Activated CD4-positive, alpha-beta T cell treated with anti-CD3 and anti-CD28 coated beads, Interleukin-2, amount 50 U/mL, for 1 hour (primary cell): ENCODE results near the gene CAMK1D.

ENCODE experiments used
- DNase-seq: peaks from one replicate; pipeline ENCODE4 v3.0.0-alpha.2; 2020

The CAMK1D gene

GRCh38 chr10:12600652-12601051 is 251.3 kb downstream of the CAMK1D start:
- DNase-seq, result no peak

GRCh38 chr10:12602521-12602920 is 253.2 kb downstream of the CAMK1D start:
- no peak for DNase-seq

GRCh38 chr10:12603766-12604470 is 254.6 kb downstream of the CAMK1D start:
- DNase-seq, result no peak

- DNase-seq, result peak; percentile 45
Measured at GRCh38 chr10:12605580-12606405, 256.4 kb downstream of the CAMK1D start.

- no peak for DNase-seq
Measured at GRCh38 chr10:12606461-12606860, 257.1 kb downstream of the CAMK1D start.

- DNase-seq, result no peak
Measured at GRCh38 chr10:12608761-12609160, 259.4 kb downstream of the CAMK1D start.

GRCh38 chr10:12609435-12609834 is 260.1 kb downstream of the CAMK1D start:
- no peak for DNase-seq

- DNase-seq, result no peak
Measured at GRCh38 chr10:12613136-12613535, 263.8 kb downstream of the CAMK1D start.

- no peak for DNase-seq
Measured at GRCh38 chr10:12614177-12614995, 265.0 kb downstream of the CAMK1D start.

GRCh38 chr10:12615296-12616220 is 266.2 kb downstream of the CAMK1D start:
- no peak for DNase-seq

GRCh38 chr10:12617191-12618175 is 268.1 kb downstream of the CAMK1D start:
- DNase-seq, result no peak

GRCh38 chr10:12622016-12622415 is 272.7 kb downstream of the CAMK1D start:
- no peak for DNase-seq

- no peak for DNase-seq
Measured at GRCh38 chr10:12622691-12623090, 273.3 kb downstream of the CAMK1D start.

- no peak for DNase-seq
Measured at GRCh38 chr10:12625393-12626023, 276.2 kb downstream of the CAMK1D start.

GRCh38 chr10:12628153-12628552 is 278.8 kb downstream of the CAMK1D start:
- no peak for DNase-seq

GRCh38 chr10:12628964-12629766 is 279.8 kb downstream of the CAMK1D start:
- DNase-seq, result no peak

- no peak for DNase-seq
Measured at GRCh38 chr10:12629767-12630165, 280.4 kb downstream of the CAMK1D start.

GRCh38 chr10:12631216-12631615 is 281.9 kb downstream of the CAMK1D start:
- no peak for DNase-seq

- no peak for DNase-seq
Measured at GRCh38 chr10:12631787-12632562, 282.6 kb downstream of the CAMK1D start.
